ENCODE data around the gene EVA1C. TPM values are rescaled to one million over a fixed set of nuclear protein-coding genes. Genes with fewer than 3 reads are reported as not detected.
"Not testable (repeated sequence)": the region's sequence is repeated elsewhere in the genome, so short reads cannot be mapped to it uniquely, and the experiment has no call there.

EVA1C gene
- polyA plus RNA-seq, 1 of the 3 experiments (the other 2 are of a cell fraction) = 10.1 TPM

DNA sequence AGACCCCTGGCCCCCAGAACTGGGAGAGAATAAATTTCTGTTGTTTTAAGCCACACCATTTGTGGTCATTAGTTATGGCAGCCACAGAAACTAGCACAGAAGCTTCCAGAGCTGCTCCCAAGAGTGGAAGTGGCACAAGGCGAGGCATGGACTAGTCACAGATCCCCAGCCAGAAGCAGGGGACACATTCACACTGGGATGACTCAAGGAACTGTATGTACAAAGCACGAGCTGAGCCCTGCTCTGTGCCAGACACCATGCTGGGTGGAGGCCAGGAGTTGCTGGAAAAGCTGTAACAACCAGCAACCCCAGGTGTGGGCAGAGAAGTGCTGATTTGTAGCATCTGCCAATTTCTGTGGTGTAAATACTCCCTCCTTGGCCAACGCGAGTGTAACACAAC is 117.2 kb downstream of the EVA1C start:
- Histone ChIP-seq H3K4me1 (ENCODE audit: control insufficient read depth in 1 of 2, insufficient read depth in 2 of 2, low read depth in 1 of 2, low read length in 1 of 2) (no peaks in the 10 kb centered on the region), H3K9me2 (no peaks in the 10 kb centered on the region), H2AFZ (ENCODE audit: low read depth) (no peak overlapping the region), H3F3A (replicated peaks; ENCODE audit: insufficient read depth) (peaks cover 16% of the 10 kb centered on the region), H3K27ac (ENCODE audit: low read depth in 2 of 2, low read length in 1 of 2) (no peak overlapping the region), H3K36me3 (replicated peaks in 1 of 2; ENCODE audit: control insufficient read depth in 1 of 2, insufficient read depth in 2 of 2, low read length in 1 of 2) (no peaks in the 10 kb centered on the region), H3K79me2 (ENCODE audit: insufficient read depth) (no peaks in the 10 kb centered on the region), H3K4me3 (ENCODE audit: low read depth in 2 of 2, low read length in 1 of 2) (no peak overlapping the region), H3K27me3 (ENCODE audit: insufficient read depth) (no peaks in the 10 kb centered on the region), H3K9ac (no peak overlapping the region), H3K4me2 (no peak overlapping the region), H3K9me3 (no peaks in the 10 kb centered on the region), H4K20me1 (ENCODE audit: insufficient read depth) (no peaks in the 10 kb centered on the region)
- 91% methylated on average over 4 of the region's 4 CpGs for WGBS (ENCODE audit: low lambda C conversion rate)
- POLR2A ChIA-PET = no interaction called here
- TF ChIP-seq, protein P1, sequence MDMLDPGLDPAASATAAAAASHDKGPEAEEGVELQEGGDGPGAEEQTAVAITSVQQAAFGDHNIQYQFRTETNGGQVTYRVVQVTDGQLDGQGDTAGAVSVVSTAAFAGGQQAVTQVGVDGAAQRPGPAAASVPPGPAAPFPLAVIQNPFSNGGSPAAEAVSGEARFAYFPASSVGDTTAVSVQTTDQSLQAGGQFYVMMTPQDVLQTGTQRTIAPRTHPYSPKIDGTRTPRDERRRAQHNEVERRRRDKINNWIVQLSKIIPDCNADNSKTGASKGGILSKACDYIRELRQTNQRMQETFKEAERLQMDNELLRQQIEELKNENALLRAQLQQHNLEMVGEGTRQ (IDR thresholded peaks at IDR 0.05; ENCODE audit: borderline replicate concordance, low read depth, low read length) = no peak
- TF ChIP-seq ELF1 (IDR thresholded peaks at IDR 0.05) = no peak
- no peak for TF ChIP-seq RAD21 (IDR thresholded peaks at IDR 0.05; ENCODE audit: low read length)
- TF ChIP-seq MEF2A (IDR thresholded peaks at IDR 0.05; ENCODE audit: borderline replicate concordance, low read depth) = no peak
- TF ChIP-seq, protein P2, sequence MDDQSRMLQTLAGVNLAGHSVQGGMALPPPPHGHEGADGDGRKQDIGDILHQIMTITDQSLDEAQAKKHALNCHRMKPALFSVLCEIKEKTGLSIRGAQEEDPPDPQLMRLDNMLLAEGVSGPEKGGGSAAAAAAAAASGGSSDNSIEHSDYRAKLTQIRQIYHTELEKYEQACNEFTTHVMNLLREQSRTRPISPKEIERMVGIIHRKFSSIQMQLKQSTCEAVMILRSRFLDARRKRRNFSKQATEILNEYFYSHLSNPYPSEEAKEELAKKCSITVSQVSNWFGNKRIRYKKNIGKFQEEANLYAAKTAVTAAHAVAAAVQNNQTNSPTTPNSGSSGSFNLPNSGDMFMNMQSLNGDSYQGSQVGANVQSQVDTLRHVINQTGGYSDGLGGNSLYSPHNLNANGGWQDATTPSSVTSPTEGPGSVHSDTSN (IDR thresholded peaks at IDR 0.05) = no peak
- TF ChIP-seq JUND (IDR thresholded peaks at IDR 0.05) = no peak
- TF ChIP-seq TAF1 (IDR thresholded peaks at IDR 0.05; ENCODE audit: borderline replicate concordance, low read depth, low read length) = no peak
- TF ChIP-seq YY1 (IDR thresholded peaks at IDR 0.05; ENCODE audit: low read depth) = no peak
- no peak for TF ChIP-seq NFIC (IDR thresholded peaks at IDR 0.05; ENCODE audit: borderline replicate concordance)
- no peak for TF ChIP-seq FOSL2 (IDR thresholded peaks at IDR 0.05; ENCODE audit: borderline replicate concordance, low read depth)
- TF ChIP-seq SIN3A (IDR thresholded peaks at IDR 0.05; ENCODE audit: borderline replicate concordance, low read depth, low read length) = no peak
- TF ChIP-seq, protein P3, sequence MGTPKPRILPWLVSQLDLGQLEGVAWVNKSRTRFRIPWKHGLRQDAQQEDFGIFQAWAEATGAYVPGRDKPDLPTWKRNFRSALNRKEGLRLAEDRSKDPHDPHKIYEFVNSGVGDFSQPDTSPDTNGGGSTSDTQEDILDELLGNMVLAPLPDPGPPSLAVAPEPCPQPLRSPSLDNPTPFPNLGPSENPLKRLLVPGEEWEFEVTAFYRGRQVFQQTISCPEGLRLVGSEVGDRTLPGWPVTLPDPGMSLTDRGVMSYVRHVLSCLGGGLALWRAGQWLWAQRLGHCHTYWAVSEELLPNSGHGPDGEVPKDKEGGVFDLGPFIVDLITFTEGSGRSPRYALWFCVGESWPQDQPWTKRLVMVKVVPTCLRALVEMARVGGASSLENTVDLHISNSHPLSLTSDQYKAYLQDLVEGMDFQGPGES (IDR thresholded peaks at IDR 0.05; ENCODE audit: low read depth, low read length) = no peak
- TF ChIP-seq TEAD4 (IDR thresholded peaks at IDR 0.05; ENCODE audit: borderline replicate concordance, insufficient read depth) = no peak
- no peak for TF ChIP-seq GABPA (IDR thresholded peaks at IDR 0.05; ENCODE audit: low read depth)
- no peak for TF ChIP-seq MXI1 (IDR thresholded peaks at IDR 0.05; ENCODE audit: low read depth, low read length)
- TF ChIP-seq FOXJ3 (CRISPR knock-in tag; IDR thresholded peaks at IDR 0.05) = no peak
- no peak for TF ChIP-seq TCF12 (IDR thresholded peaks at IDR 0.05)
- CTCF ChIA-PET = no interaction called here
- no peak for DNase-seq

DNA sequence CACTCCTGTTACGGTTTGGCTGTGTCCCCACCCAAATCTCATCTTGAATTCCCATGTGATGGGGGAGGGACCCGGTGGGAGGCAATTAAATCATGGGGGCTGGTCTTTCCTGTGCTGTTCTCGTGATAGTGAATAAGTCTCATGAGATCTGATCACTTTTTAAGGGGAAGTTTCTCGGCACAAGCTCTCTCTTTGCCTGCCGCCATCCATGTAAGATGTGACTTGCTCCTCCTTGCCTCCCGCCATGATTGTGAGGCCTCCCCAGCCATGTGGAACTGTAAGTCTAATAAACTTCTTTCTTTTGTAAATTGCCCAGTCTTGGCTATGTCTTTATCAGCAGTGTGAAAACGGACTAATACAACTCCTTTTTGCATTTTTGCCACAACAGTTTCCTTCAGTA is 118.3 kb downstream of the EVA1C start:
- H3F3A ChIP-seq (replicated peaks; ENCODE audit: insufficient read depth) = peaks cover 14% of the 10 kb centered on the region
- H3K9me3 ChIP-seq; H3K9ac ChIP-seq; H3K4me2 ChIP-seq; DNase-seq; H4K20me1 ChIP-seq (ENCODE audit: insufficient read depth); H3K79me2 ChIP-seq (ENCODE audit: insufficient read depth); POLR2A ChIA-PET; H3K4me3 ChIP-seq (ENCODE audit: low read depth in 2 of 2, low read length in 1 of 2); H2AFZ ChIP-seq (ENCODE audit: low read depth); H3K4me1 ChIP-seq (ENCODE audit: control insufficient read depth in 1 of 2, insufficient read depth in 2 of 2, low read depth in 1 of 2, low read length in 1 of 2); H3K27ac ChIP-seq (ENCODE audit: low read depth in 2 of 2, low read length in 1 of 2); H3K27me3 ChIP-seq (ENCODE audit: insufficient read depth); H3K9me2 ChIP-seq; H3K36me3 ChIP-seq (replicated peaks in 1 of 2; ENCODE audit: control insufficient read depth in 1 of 2, insufficient read depth in 2 of 2, low read length in 1 of 2): not testable (repeated sequence)
- CTCF ChIA-PET = interaction anchor here (1.4 kb wide), 1 partner anchor 38 kb away, joined by 5 read pairs; no protein-coding TSS in a partner anchor
- 82% methylated on average over 7 of the region's 7 CpGs for WGBS (ENCODE audit: low lambda C conversion rate)

DNA sequence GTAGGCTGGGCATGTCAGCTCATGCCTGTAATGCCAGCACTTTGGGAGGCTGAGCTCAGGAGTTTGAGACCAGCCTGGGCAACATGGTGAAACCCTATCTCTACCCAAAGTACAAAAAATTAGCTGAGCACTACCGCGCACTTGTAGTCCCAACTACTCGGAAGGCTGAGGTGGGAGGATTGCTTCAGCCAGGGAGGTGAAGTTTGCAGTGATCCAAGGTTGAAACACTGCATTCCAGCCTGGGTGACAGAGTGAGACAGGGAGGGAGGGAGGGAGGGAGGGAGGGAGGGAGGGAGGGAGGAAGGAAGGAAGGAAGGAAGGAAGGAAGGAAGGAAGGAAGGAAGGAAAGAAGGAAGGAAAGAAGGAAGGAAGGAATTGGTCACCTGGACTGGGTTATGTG is 119.1 kb downstream of the EVA1C start:
- POLR2A ChIA-PET; H3K79me2 ChIP-seq (ENCODE audit: insufficient read depth); H3K9me2 ChIP-seq; H4K20me1 ChIP-seq (ENCODE audit: insufficient read depth); H3K27ac ChIP-seq (ENCODE audit: low read depth in 2 of 2, low read length in 1 of 2); H3K4me2 ChIP-seq; DNase-seq; H3K9me3 ChIP-seq; H3K4me3 ChIP-seq (ENCODE audit: low read depth in 2 of 2, low read length in 1 of 2); H3K4me1 ChIP-seq (ENCODE audit: control insufficient read depth in 1 of 2, insufficient read depth in 2 of 2, low read depth in 1 of 2, low read length in 1 of 2); H3K27me3 ChIP-seq (ENCODE audit: insufficient read depth); H2AFZ ChIP-seq (ENCODE audit: low read depth); H3K36me3 ChIP-seq (replicated peaks in 1 of 2; ENCODE audit: control insufficient read depth in 1 of 2, insufficient read depth in 2 of 2, low read length in 1 of 2); H3K9ac ChIP-seq: not testable (repeated sequence)
- WGBS (ENCODE audit: low lambda C conversion rate) = 92% methylated on average over 3 of the region's 3 CpGs
- H3F3A ChIP-seq (replicated peaks; ENCODE audit: insufficient read depth) = peaks cover 14% of the 10 kb centered on the region
- CTCF ChIA-PET = interaction anchor here (1.4 kb wide), 1 partner anchor 38 kb away, joined by 5 read pairs; no protein-coding TSS in a partner anchor
